Endothelial cell of umbilical vein (primary cell): Measurements from ENCODE around the gene ZNF414. TPM values are rescaled to one million over a fixed set of nuclear protein-coding genes. Genes with fewer than 3 reads are reported as not detected.

ENCODE experiments used
- BruUV-seq: library from RNA; stranded (reverse); fragments of 400-500 nt; replicated peaks from 2 replicates; lab custom pipeline; 2021; lab: Mats Ljungman, UMichigan
- CTCF ChIA-PET: fragments of 300-600, 350-600 bp; sonication (Branson Sonifier 250); formaldehyde crosslinking; loops from one replicate; lab custom pipeline; 2021; ENCODE audit warnings: antibody characterized with exemption, inconsistent platforms; lab: Charles Lee
- POLR2A ChIA-PET: fragments of 300-600, 350-600 bp; sonication (Branson Sonifier 250); formaldehyde crosslinking; loops from one replicate; lab custom pipeline; 2021; ENCODE audit warnings: antibody characterized with exemption, inconsistent platforms; lab: Charles Lee
- DNase-seq: peaks from one replicate; pipeline ENCODE4 v3.0.0-alpha.2; 2011; ENCODE audit warnings: low read depth, low spot score
- FAIRE-seq: peaks from 2 replicates; lab custom pipeline; 2011; peaks lifted over from hg19 to GRCh38; lab: Jason Lieb, UNC
- H2AFZ ChIP-seq: 2 replicates; pipeline ENCODE4 v1.6.0; 2012; ENCODE audit warnings: low read depth, low read length, control low read depth, inconsistent platforms
- H3K27ac ChIP-seq: 2 replicates; pipeline ENCODE4 v1.5.1; 2011; ENCODE audit warnings: low read depth, mild to moderate bottlenecking, control low read depth, low read length, moderate library complexity; ENCODE audit not compliant: insufficient read depth
- H3K27me3 ChIP-seq, 2 experiments: 2 replicates each; pipeline versions ENCODE4 v1.6.0 to v1.6.1; 2011; ENCODE audit warnings: low read length in 2 of 2, mixed read lengths in 1 of 2; ENCODE audit not compliant: control insufficient read depth in 2 of 2, insufficient read depth in 2 of 2
- H3K36me3 ChIP-seq, 2 experiments: 2 replicates in 1 of 2; 3 replicates in 1 of 2; pipeline ENCODE4 v1.5.1; 2011; ENCODE audit warnings: low read length in 2 of 2, mild to moderate bottlenecking in 1 of 2, moderate library complexity in 1 of 2; ENCODE audit not compliant: control insufficient read depth in 2 of 2, insufficient read depth in 2 of 2; ENCODE audit errors: extremely low read depth in 1 of 2
- H3K4me1 ChIP-seq: 3 replicates; pipeline ENCODE4 v1.5.1; 2011; ENCODE audit warnings: mild to moderate bottlenecking, low read length; ENCODE audit not compliant: control insufficient read depth, insufficient read depth; ENCODE audit errors: extremely low read depth
- H3K4me2 ChIP-seq: 2 replicates; pipeline ENCODE4 v1.6.1; 2011; ENCODE audit warnings: low read length, control low read depth, mixed read lengths; ENCODE audit not compliant: insufficient read depth
- H3K4me3 ChIP-seq, 3 experiments: fragments of 200-600 bp in 1 of 3; sonication (generic), shearing (Covaris generic) in 1 of 3; replicated peaks in 1 of 3; 2 replicates each; pipeline ENCODE4 v1.5.1; 2011 to 2016; ENCODE audit warnings: control low read depth in 3 of 3, low read length in 3 of 3, mild to moderate bottlenecking in 2 of 3, inconsistent platforms in 1 of 3, low read depth in 1 of 3, moderate library complexity in 1 of 3; ENCODE audit not compliant: insufficient read depth in 1 of 3
- H3K79me2 ChIP-seq: 2 replicates; pipeline ENCODE4 v1.6.0; 2012; ENCODE audit warnings: low read length, inconsistent platforms; ENCODE audit not compliant: control insufficient read depth, insufficient read depth
- H3K9ac ChIP-seq: replicated peaks from 2 replicates; pipeline ENCODE3; 2011; ENCODE audit warnings: low read length, control low read depth; ENCODE audit not compliant: insufficient read depth; ENCODE audit errors: extremely low read depth
- H3K9me1 ChIP-seq: replicated peaks from 3 replicates; pipeline ENCODE4 v1.6.0; 2011; ENCODE audit warnings: mild to moderate bottlenecking, low read length; ENCODE audit not compliant: control insufficient read depth, insufficient read depth; ENCODE audit errors: extremely low read depth
- H3K9me3 ChIP-seq: replicated peaks from 2 replicates; pipeline ENCODE4 v1.5.1; 2012; ENCODE audit warnings: low read length, inconsistent platforms; ENCODE audit not compliant: control insufficient read depth, insufficient read depth
- H4K20me1 ChIP-seq: replicated peaks from 2 replicates; pipeline ENCODE3; 2011; ENCODE audit warnings: mild to moderate bottlenecking, low read length; ENCODE audit not compliant: control insufficient read depth, insufficient read depth; ENCODE audit errors: extremely low read depth
- EZH2 ChIP-seq: IDR thresholded peaks from 2 replicates; pipeline ENCODE4 v1.6.1; 2012; ENCODE audit warnings: borderline replicate concordance, low read depth, mild to moderate bottlenecking, moderate library complexity, low read length, inconsistent platforms; ENCODE audit not compliant: severe bottlenecking
- FOS ChIP-seq: IDR thresholded peaks from 2 replicates; pipeline ENCODE4 v1.6.1; 2011; ENCODE audit warnings: mild to moderate bottlenecking, low read length, moderate library complexity, borderline replicate concordance; ENCODE audit not compliant: insufficient read depth
- GATA2 ChIP-seq: IDR thresholded peaks from 2 replicates; pipeline ENCODE4 v1.7.0; 2011; ENCODE audit warnings: low read depth, mild to moderate bottlenecking, moderate library complexity, mixed read lengths, low read length; ENCODE audit not compliant: insufficient read length, insufficient read depth
- JUN ChIP-seq: IDR thresholded peaks from 2 replicates; pipeline ENCODE4 v1.6.1; 2011; ENCODE audit warnings: borderline replicate concordance, low read depth; ENCODE audit not compliant: insufficient read length, insufficient read depth
- MYC ChIP-seq: IDR thresholded peaks from one replicate; pipeline ENCODE4 v1.6.1; 2011; ENCODE audit warnings: mild to moderate bottlenecking, low read depth, low read length
- POLR2A ChIP-seq: IDR thresholded peaks from 2 replicates; pipeline ENCODE4 v1.6.1; 2012; ENCODE audit warnings: low read depth, mild to moderate bottlenecking, control low read depth, low read length
- POLR2AphosphoS5 ChIP-seq: IDR thresholded peaks from 2 replicates; pipeline ENCODE4 v1.6.1; 2012; ENCODE audit warnings: low read depth, mild to moderate bottlenecking, control low read depth, low read length, moderate library complexity; ENCODE audit not compliant: insufficient read depth
- dilution Hi-C: fragments of 300-500 bp; cut with MboI; formaldehyde crosslinking; loops from one replicate; pipeline ENCODE4 v1.15.0; 2019; ENCODE audit warnings: low sequenced_read_pairs; ENCODE audit not compliant: extremely low pct_ligation_motif_present
- intact Hi-C: fragments of 100-400 bp; cut with micrococcal nuclease; formaldehyde crosslinking; loops from one replicate; pipeline ENCODE4 v1.10.0; 2022
- polyA plus RNA-seq, 4 experiments: library from polyadenylated mRNA; depleted of rRNA in 3 of 4; stranded (reverse) in 3 of 4; unstranded in 1 of 4; fragments of >200 nt; gene quantifications; 2 replicates each; pipeline versions ENCODE4 v1.2.1 to v1.2.3, GENCODE V29; 2011 to 2012; ENCODE audit warnings: missing spikeins in 1 of 4
- total RNA-seq: library from RNA; stranded (reverse); gene quantifications from 2 replicates; pipeline ENCODE4 v1.2.3, GENCODE V29; 2021
- TF ChIP-seq, protein P1 (sequence below), 2 donors: IDR thresholded peaks; 1 replicate in 1 of 2; 2 replicates in 1 of 2; pipeline ENCODE4 v1.5.1; 2011; ENCODE audit warnings: low read length in 2 of 2, mild to moderate bottlenecking in 2 of 2, moderate library complexity in 2 of 2, control low read depth in 1 of 2, inconsistent platforms in 1 of 2, low read depth in 1 of 2; ENCODE audit not compliant: insufficient read depth in 1 of 2; ENCODE audit errors: extremely low read depth in 1 of 2
- TF ChIP-seq, protein P2 (sequence below): IDR thresholded peaks from 2 replicates; pipeline ENCODE4 v1.6.1; 2011; ENCODE audit not compliant: insufficient read depth, insufficient read length

The ZNF414 gene
- total and polyA plus RNA-seq, 2 donors (not counting 3 experiments of a cell fraction or from before 2014, with no cell fraction given), result 11.6 to 20.6 TPM

DNA sequence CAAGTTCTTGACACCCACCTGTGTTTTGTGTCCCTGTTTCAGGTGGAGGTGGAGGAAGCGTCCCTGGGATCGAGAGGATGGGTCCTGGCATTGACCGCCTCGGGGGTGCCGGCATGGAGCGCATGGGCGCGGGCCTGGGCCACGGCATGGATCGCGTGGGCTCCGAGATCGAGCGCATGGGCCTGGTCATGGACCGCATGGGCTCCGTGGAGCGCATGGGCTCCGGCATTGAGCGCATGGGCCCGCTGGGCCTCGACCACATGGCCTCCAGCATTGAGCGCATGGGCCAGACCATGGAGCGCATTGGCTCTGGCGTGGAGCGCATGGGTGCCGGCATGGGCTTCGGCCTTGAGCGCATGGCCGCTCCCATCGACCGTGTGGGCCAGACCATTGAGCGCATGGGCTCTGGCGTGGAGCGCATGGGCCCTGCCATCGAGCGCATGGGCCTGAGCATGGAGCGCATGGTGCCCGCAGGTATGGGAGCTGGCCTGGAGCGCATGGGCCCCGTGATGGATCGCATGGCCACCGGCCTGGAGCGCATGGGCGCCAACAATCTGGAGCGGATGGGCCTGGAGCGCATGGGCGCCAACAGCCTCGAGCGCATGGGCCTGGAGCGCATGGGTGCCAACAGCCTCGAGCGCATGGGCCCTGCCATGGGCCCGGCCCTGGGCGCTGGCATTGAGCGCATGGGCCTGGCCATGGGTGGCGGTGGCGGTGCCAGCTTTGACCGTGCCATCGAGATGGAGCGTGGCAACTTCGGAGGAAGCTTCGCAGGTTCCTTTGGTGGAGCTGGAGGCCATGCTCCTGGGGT lies 28.2 kb downstream of the ZNF414 start:
- H3K36me3 ChIP-seq, result peaks cover 37 to 67% of the 10 kb centered on the region in 2 experiments
- BruUV-seq, result TSS peak; percentile 42

GRCh38 chr19:8484331-8484894 lies 29.6 kb downstream of the ZNF414 start:
- H3K4me3 ChIP-seq, result no peak overlapping the region
- H3K9me3 ChIP-seq, result no peaks in the 10 kb centered on the region
- H4K20me1 ChIP-seq, result peaks cover 2% of the 10 kb centered on the region
- H2AFZ ChIP-seq, result no peak overlapping the region
- ChIA-PET CTCF (interaction anchor here (2.2 to 2.4 kb wide), 2 partner anchors 21 to 130 kb away, joined by 7 read pairs; no protein-coding TSS in a partner anchor), POLR2A (no interaction called here)
- no peaks in the 10 kb centered on the region for H3K4me1 ChIP-seq
- H3K9ac ChIP-seq, result no peak overlapping the region
- no TSS peak for BruUV-seq
- no peaks in the 10 kb centered on the region for H3K27me3 ChIP-seq
- peaks cover 37 to 69% of the 10 kb centered on the region in 2 experiments for H3K36me3 ChIP-seq
- intact Hi-C loops, result no loop called here
- FAIRE-seq (no peak), DNase-seq (no peak)
- H3K79me2 ChIP-seq, result peaks cover 28% of the 10 kb centered on the region
- dilution Hi-C loops, result no loop called here
- H3K4me2 ChIP-seq, result no peak overlapping the region
- H3K9me1 ChIP-seq, result no peaks in the 10 kb centered on the region
- TF ChIP-seq MYC, result no peak
- no peak for TF ChIP-seq GATA2
- TF ChIP-seq, protein P1, sequence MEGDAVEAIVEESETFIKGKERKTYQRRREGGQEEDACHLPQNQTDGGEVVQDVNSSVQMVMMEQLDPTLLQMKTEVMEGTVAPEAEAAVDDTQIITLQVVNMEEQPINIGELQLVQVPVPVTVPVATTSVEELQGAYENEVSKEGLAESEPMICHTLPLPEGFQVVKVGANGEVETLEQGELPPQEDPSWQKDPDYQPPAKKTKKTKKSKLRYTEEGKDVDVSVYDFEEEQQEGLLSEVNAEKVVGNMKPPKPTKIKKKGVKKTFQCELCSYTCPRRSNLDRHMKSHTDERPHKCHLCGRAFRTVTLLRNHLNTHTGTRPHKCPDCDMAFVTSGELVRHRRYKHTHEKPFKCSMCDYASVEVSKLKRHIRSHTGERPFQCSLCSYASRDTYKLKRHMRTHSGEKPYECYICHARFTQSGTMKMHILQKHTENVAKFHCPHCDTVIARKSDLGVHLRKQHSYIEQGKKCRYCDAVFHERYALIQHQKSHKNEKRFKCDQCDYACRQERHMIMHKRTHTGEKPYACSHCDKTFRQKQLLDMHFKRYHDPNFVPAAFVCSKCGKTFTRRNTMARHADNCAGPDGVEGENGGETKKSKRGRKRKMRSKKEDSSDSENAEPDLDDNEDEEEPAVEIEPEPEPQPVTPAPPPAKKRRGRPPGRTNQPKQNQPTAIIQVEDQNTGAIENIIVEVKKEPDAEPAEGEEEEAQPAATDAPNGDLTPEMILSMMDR (IDR thresholded peaks at IDR 0.05; ENCODE audit: extremely low read depth in 1 of 2, insufficient read depth in 1 of 2, low read depth in 1 of 2, low read length in 2 of 2), result no peak
- no peak for TF ChIP-seq EZH2
- TF ChIP-seq JUN, result no peak
- no peak for TF ChIP-seq FOS
- TF ChIP-seq, protein P2, sequence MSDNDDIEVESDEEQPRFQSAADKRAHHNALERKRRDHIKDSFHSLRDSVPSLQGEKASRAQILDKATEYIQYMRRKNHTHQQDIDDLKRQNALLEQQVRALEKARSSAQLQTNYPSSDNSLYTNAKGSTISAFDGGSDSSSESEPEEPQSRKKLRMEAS, result no peak
- TF ChIP-seq POLR2AphosphoS5, result no peak
- TF ChIP-seq POLR2A, result no peak
- H3K27ac ChIP-seq, result no peak overlapping the region

More for the DNA sequence above, 28.2 kb downstream of the ZNF414 start:
- Histone ChIP-seq H3K9me3 (no peaks in the 10 kb centered on the region), H3K27me3 (no peaks in the 10 kb centered on the region), H3K9me1 (no peaks in the 10 kb centered on the region), H3K4me1 (no peaks in the 10 kb centered on the region), H3K9ac (no peak overlapping the region), H4K20me1 (peaks cover 2% of the 10 kb centered on the region), H3K4me2 (no peak overlapping the region), H3K27ac (no peak overlapping the region), H3K4me3 (no peak overlapping the region), H2AFZ (no peak overlapping the region), H3K79me2 (peaks cover 22% of the 10 kb centered on the region)
- intact Hi-C loops, result no loop called here
- CTCF ChIA-PET, result no interaction called here
- POLR2A ChIA-PET, result no interaction called here
- TF ChIP-seq FOS (no peak), POLR2AphosphoS5 (no peak), POLR2A (no peak), JUN (no peak)
- no peak for DNase-seq
- dilution Hi-C loops, result no loop called here
- no peak for FAIRE-seq
